Caco-2 (cell line): ENCODE results near the gene KRT3. TPM values are rescaled to one million over a fixed set of nuclear protein-coding genes. Genes with fewer than 3 reads are reported as not detected.

ENCODE experiments used
- BruUV-seq: library from RNA; stranded (reverse); fragments of 400-500 nt; replicated peaks from 2 replicates; lab custom pipeline; 2021; lab: Mats Ljungman, UMichigan
- CTCF ChIA-PET: fragments of 300-600 bp; sonication (Branson Sonifier 250); formaldehyde crosslinking; loops from one replicate; lab custom pipeline; 2022; ENCODE audit warnings: antibody characterized with exemption; lab: Charles Lee
- POLR2A ChIA-PET: fragments of 300-600 bp; sonication (Branson Sonifier 250); formaldehyde crosslinking; loops from one replicate; lab custom pipeline; 2022; ENCODE audit warnings: antibody characterized with exemption; lab: Charles Lee
- DNase-seq, 2 experiments: peaks; one replicate each; pipeline versions ENCODE4 v3.0.0 to v3.0.0-alpha.2; 2020 to 2022
- H3K27me3 ChIP-seq: replicated peaks from 2 replicates; pipeline ENCODE4 v1.6.0; 2011; ENCODE audit warnings: low read length; ENCODE audit not compliant: control insufficient read depth, insufficient read depth
- H3K36me3 ChIP-seq: 2 replicates; pipeline ENCODE4 v1.5.1; 2011; ENCODE audit warnings: low read length; ENCODE audit not compliant: control insufficient read depth, insufficient read depth
- H3K4me1 ChIP-seq: fragments of 250-450 bp; sonication (Bioruptor Pico); 2 replicates; pipeline ENCODE4 v1.5.1; 2020; ENCODE audit warnings: mild to moderate bottlenecking
- H3K4me3 ChIP-seq: 2 replicates; pipeline ENCODE4 v1.5.1; 2011; ENCODE audit warnings: low read depth, mild to moderate bottlenecking, control low read depth, low read length
- H3K9me3 ChIP-seq: fragments of 250-450 bp; sonication (Bioruptor Pico); 2 replicates; pipeline ENCODE4 v1.5.1; 2020; ENCODE audit warnings: mild to moderate bottlenecking, moderate library complexity
- H3K27ac Mint-ChIP-seq: one replicate; pipeline ENCODE4 v1.8.0; 2022; ENCODE audit warnings: mixed read lengths; ENCODE audit not compliant: unreplicated experiment
- H3K27me3 Mint-ChIP-seq: one replicate; pipeline ENCODE4 v1.8.0; 2022; ENCODE audit warnings: mixed read lengths; ENCODE audit not compliant: insufficient read depth, unreplicated experiment
- H3K36me3 Mint-ChIP-seq: one replicate; pipeline ENCODE4 v1.8.0; 2022; ENCODE audit warnings: mild to moderate bottlenecking, mixed read lengths; ENCODE audit not compliant: insufficient read depth, unreplicated experiment
- H3K4me1 Mint-ChIP-seq: one replicate; pipeline ENCODE4 v1.8.0; 2022; ENCODE audit warnings: low read depth, mixed read lengths; ENCODE audit not compliant: unreplicated experiment
- H3K4me3 Mint-ChIP-seq: one replicate; pipeline ENCODE4 v1.8.0; 2022; ENCODE audit warnings: mild to moderate bottlenecking, moderate library complexity, mixed read lengths; ENCODE audit not compliant: unreplicated experiment
- H3K9me3 Mint-ChIP-seq: one replicate; pipeline ENCODE4 v1.8.0; 2022; ENCODE audit warnings: mixed read lengths; ENCODE audit not compliant: unreplicated experiment
- CTCF ChIP-seq, 2 experiments: fragments of 200-600 bp in 1 of 2; IDR thresholded peaks; 1 replicate in 1 of 2; 2 replicates in 1 of 2; pipeline versions ENCODE4 v1.5.1 to v1.8.0; 2011 to 2022; ENCODE audit warnings: antibody characterized with exemption in 1 of 2, control low read depth in 1 of 2, inconsistent platforms in 1 of 2, low read depth in 1 of 2, low read length in 1 of 2, mild to moderate bottlenecking in 1 of 2, moderate library complexity in 1 of 2; ENCODE audit not compliant: insufficient read depth in 1 of 2, severe bottlenecking in 1 of 2, unreplicated experiment in 1 of 2
- intact Hi-C: fragments of 100-400 bp; cut with micrococcal nuclease; formaldehyde crosslinking; loops from one replicate; pipeline ENCODE4 v1.10.0; 2022; ENCODE audit not compliant: unreplicated experiment
- total RNA-seq: library from RNA; stranded (reverse); gene quantifications from 2 replicates; pipeline ENCODE4 v1.2.3, GENCODE V29; 2022

Gene KRT3
- total RNA-seq, 1 experiment from 2014 or later, result not detected

- DNase-seq, result no peak
- Mint-ChIP-seq H3K27me3 (no peaks in the 10 kb centered on the region), H3K36me3 (no peaks in the 10 kb centered on the region), H3K27ac (no peak overlapping the region), H3K4me1 (peaks cover 32% of the 10 kb centered on the region), H3K9me3 (no peaks in the 10 kb centered on the region), H3K4me3 (no peak overlapping the region)
- peaks cover 31% of the 10 kb centered on the region for H3K4me1 ChIP-seq
- H3K9me3 ChIP-seq, result no peaks in the 10 kb centered on the region
- ChIA-PET POLR2A (no interaction called here), CTCF (interaction anchor here (0.6 kb wide), 1 partner anchor 15 kb away, joined by 3 read pairs; no protein-coding TSS in a partner anchor)
- no peak for TF ChIP-seq CTCF (IDR thresholded peaks at IDR 0.05; ENCODE audit: insufficient read depth in 1 of 2, low read depth in 1 of 2, low read length in 1 of 2, severe bottlenecking in 1 of 2, unreplicated experiment in 1 of 2)
- no peaks in the 10 kb centered on the region for H3K36me3 ChIP-seq
- no TSS peak for BruUV-seq
- intact Hi-C loops, result no loop called here
- no peak overlapping the region for H3K4me3 ChIP-seq
- no peaks in the 10 kb centered on the region for H3K27me3 ChIP-seq
Observed at GRCh38 chr12:52817699-52818238, 21.9 kb upstream of the KRT3 start.

DNA sequence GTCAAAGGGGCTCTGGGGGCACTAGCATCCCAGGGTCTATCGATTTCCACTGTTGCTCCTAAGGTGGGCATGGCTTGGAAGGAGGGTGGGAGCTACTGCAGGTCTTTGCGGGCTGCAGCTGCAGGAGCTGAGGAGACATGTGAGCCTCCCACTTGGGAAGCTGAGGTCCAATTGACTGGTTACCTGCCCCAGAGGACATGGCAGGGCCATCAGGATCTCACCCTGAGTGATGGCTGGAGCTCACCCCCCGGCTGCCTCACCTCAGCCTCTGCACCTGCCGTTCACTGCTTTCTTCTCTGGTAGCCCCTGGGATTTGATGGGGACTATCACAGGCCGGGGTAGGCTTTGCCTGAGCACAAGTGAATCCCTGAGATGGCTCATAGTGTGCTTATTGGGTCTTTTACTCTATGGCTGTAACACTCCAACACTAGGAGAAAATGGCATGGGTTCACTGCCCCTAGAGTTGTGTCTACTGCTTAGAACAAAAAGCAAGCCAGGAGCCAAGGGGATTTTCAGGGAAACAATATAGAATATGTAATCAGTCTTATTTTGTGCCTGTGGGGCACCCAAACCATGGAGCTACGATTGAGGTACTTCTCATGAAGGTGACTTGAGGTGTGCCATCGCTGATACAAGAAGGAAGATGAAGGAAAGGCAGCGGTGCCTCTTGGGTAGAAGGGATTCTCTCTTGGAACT is 21.2 kb upstream of the KRT3 start:
- intact Hi-C loops, result no loop called here
- DNase-seq, result no peak
- Mint-ChIP-seq H3K9me3 (no peaks in the 10 kb centered on the region), H3K4me3 (no peak overlapping the region), H3K27me3 (no peaks in the 10 kb centered on the region), H3K27ac (no peak overlapping the region), H3K36me3 (no peaks in the 10 kb centered on the region), H3K4me1 (peaks cover 32% of the 10 kb centered on the region)
- CTCF ChIA-PET, result no interaction called here
- no TSS peak for BruUV-seq
- no peak overlapping the region for H3K4me3 ChIP-seq
- H3K27me3 ChIP-seq, result no peaks in the 10 kb centered on the region
- no peak for TF ChIP-seq CTCF (IDR thresholded peaks at IDR 0.05; ENCODE audit: insufficient read depth in 1 of 2, low read depth in 1 of 2, low read length in 1 of 2, severe bottlenecking in 1 of 2, unreplicated experiment in 1 of 2)
- H3K9me3 ChIP-seq, result no peaks in the 10 kb centered on the region
- H3K36me3 ChIP-seq, result no peaks in the 10 kb centered on the region
- POLR2A ChIA-PET, result no interaction called here
- H3K4me1 ChIP-seq, result peaks cover 31% of the 10 kb centered on the region

- CTCF ChIA-PET, result no interaction called here
Observed at GRCh38 chr12:52815676-52816588, 20.0 kb upstream of the KRT3 start.

More at GRCh38 chr12:52815676-52816588, 20.0 kb upstream of the KRT3 start:
- H3K27me3 Mint-ChIP-seq, result no peaks in the 10 kb centered on the region
- H3K4me1 Mint-ChIP-seq, result peaks cover 32% of the 10 kb centered on the region
- Histone ChIP-seq H3K4me1 (peaks cover 31% of the 10 kb centered on the region), H3K36me3 (no peaks in the 10 kb centered on the region), H3K4me3 (no peak overlapping the region), H3K9me3 (no peaks in the 10 kb centered on the region), H3K27me3 (no peaks in the 10 kb centered on the region)
- H3K4me3 Mint-ChIP-seq, result no peak overlapping the region
- POLR2A ChIA-PET, result no interaction called here
- no peak for TF ChIP-seq CTCF (IDR thresholded peaks at IDR 0.05; ENCODE audit: insufficient read depth in 1 of 2, low read depth in 1 of 2, low read length in 1 of 2, severe bottlenecking in 1 of 2, unreplicated experiment in 1 of 2)
- H3K36me3 Mint-ChIP-seq, result no peaks in the 10 kb centered on the region
- intact Hi-C loops, result no loop called here
- no TSS peak for BruUV-seq
- no peak overlapping the region for H3K27ac Mint-ChIP-seq
- DNase-seq, result no peak
- H3K9me3 Mint-ChIP-seq, result no peaks in the 10 kb centered on the region
